Fibroblast of villous mesenchyme (primary cell): ENCODE measurements around the gene EXOC4. TPM values are rescaled to one million over a fixed set of nuclear protein-coding genes. Genes with fewer than 3 reads are reported as not detected.
A peak's percentile ranks its signal among the peaks of the same experiment; 100 is the strongest.

ENCODE experiments used
- DNase-seq: peaks from one replicate; pipeline ENCODE4 v3.0.0-alpha.2; 2010; ENCODE audit warnings: low read depth
- H3K4me3 ChIP-seq: 2 replicates; pipeline ENCODE4 v1.5.1; 2011; ENCODE audit warnings: low read depth, mild to moderate bottlenecking, low read length
- CTCF ChIP-seq: IDR thresholded peaks from 2 replicates; pipeline ENCODE4 v1.5.1; 2012; ENCODE audit warnings: low read depth, mild to moderate bottlenecking, low read length; ENCODE audit not compliant: insufficient read depth
- total RNA-seq: library from RNA; depleted of rRNA; stranded (reverse); fragments of >200 nt; gene quantifications from 2 replicates; pipeline ENCODE4 v1.2.3, GENCODE V29; 2012

The EXOC4 gene
- total RNA-seq, 1 donor, result 106 TPM

DNA sequence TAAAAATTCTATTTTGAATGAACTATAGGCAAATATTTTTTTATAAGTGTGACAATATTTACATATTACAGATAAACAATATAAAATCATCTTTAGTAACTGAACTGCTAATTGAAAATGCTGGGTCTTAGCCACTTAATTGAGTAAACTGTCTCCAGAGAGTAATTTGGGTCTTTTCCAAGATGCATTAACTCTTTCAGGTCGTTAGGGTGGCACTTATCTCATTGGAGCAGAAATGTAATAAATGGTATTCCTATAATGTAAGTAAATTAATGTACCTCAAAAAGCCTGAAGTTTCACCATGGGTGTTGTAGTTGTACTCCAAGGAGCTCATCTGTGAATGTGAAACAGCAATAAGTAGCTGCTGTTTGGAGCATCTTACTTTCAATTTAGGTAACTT lies 208.5 kb downstream of the EXOC4 start:
- no peak for DNase-seq

GRCh38 chr7:133475655-133476054 lies 222.8 kb downstream of the EXOC4 start:
- TF ChIP-seq CTCF, result no peak
- no peak overlapping the region for H3K4me3 ChIP-seq
- DNase-seq, result no peak

More for the DNA sequence above, 208.5 kb downstream of the EXOC4 start:
- H3K4me3 ChIP-seq, result no peak overlapping the region
- TF ChIP-seq CTCF, result no peak

DNA sequence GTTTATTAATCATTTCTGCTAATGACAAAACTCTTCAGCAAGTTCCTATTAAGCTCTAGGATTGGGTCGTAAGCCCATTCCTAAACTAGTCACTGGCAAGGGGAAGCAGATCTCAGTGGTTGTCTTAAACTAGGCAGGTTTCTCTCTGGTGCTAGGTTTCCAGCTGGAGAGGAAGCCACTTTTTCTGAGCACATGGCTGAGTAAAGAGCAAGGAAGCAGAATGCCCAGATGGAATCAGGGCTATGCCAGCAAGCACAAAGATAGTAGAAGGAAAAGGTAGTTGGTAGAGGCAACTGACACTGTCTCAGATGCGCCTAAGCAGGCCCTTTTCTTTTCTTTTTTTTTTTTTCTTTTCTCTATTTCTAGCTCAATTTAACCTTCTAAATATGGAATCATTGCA lies 224.9 kb downstream of the EXOC4 start:
- H3K4me3 ChIP-seq, result no peak overlapping the region
- DNase-seq, result no peak
- TF ChIP-seq CTCF, result no peak

DNA sequence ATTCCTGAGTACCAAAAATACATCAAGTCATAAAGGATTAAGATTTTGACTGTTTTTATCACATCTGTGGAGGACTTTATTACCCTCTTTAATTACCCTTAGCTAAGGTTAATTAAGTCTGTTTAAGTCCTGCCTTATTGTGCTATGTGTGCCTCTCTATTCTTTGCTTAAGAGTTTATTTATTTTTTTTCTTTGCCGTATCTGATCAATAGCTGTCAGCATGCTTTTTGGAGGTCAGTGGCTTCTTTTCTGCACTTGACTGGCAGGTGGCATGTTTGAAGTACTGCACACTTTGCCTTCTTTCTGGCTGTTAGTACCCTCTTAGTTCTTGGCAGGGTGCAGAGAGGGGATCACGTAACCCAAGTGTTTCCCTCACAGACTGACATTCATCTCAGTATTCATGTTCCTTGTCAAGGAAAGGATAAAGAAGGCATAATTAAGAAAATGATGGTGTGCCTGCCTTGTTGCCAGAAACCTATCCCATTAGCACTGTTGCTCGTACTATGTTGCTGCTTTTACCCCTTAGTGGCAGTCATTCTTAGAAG lies 225.8 kb downstream of the EXOC4 start:
- TF ChIP-seq CTCF, result no peak
- no peak for DNase-seq
- H3K4me3 ChIP-seq, result no peak overlapping the region

GRCh38 chr7:133479456-133480065 lies 226.7 kb downstream of the EXOC4 start:
- no peak for DNase-seq
- no peak overlapping the region for H3K4me3 ChIP-seq
- no peak for TF ChIP-seq CTCF

DNA sequence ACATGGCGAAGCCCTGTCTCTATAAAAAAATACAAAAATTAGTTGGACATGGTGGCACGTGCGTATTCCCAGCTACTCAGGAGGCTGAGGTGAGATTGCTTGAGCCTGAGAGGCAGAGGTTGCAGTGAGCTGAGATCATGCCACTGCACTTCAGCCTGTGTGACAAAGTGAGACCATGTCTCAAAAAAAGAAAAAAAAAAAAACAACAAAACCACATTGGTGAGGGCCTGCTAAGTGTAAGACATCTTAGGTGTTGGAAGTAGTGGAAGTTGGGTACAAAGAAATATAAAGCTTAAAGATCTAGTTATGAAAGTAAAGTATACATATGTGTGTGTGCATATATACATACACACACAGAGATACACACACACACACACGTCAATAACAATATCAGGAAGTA lies 228.0 kb downstream of the EXOC4 start:
- no peak for TF ChIP-seq CTCF
- no peak for DNase-seq

GRCh38 chr7:133481676-133482075 lies 228.8 kb downstream of the EXOC4 start:
- DNase-seq, result peak; percentile 40
- H3K4me3 ChIP-seq, result no peak overlapping the region
- no peak for TF ChIP-seq CTCF

More for the DNA sequence above, 228.0 kb downstream of the EXOC4 start:
- H3K4me3 ChIP-seq, result no peak overlapping the region
